Spleen (tissue), 11 donors: ENCODE data around the gene MGMT. TPM values are rescaled to one million over a fixed set of nuclear protein-coding genes. Genes with fewer than 3 reads are reported as not detected.
A peak's percentile ranks its signal among the peaks of the same experiment; 100 is the strongest.

Experiments used
- DNase-seq: peaks from one replicate; pipeline ENCODE4 v3.0.0-alpha.2; 2020
- H3K27ac ChIP-seq, 8 donors: fragments of 200-600 bp; sonication (generic) in 7 of 8; 1 replicate in 4 of 8; 2 replicates in 4 of 8; pipeline versions ENCODE4 v1.5.0 to v1.8.0; 2016 to 2021; ENCODE audit warnings: inconsistent platforms in 4 of 8, mild to moderate bottlenecking in 4 of 8, moderate library complexity in 1 of 8
- H3K27me3 ChIP-seq, 7 donors: fragments of 200-600 bp; sonication (generic) in 6 of 7; replicated peaks in 1 of 7; 1 replicate in 4 of 7; 2 replicates in 3 of 7; pipeline versions ENCODE4 v1.5.0 to v1.8.0; 2016 to 2021; ENCODE audit warnings: inconsistent platforms in 3 of 7, mild to moderate bottlenecking in 1 of 7
- H3K36me3 ChIP-seq, 6 donors: fragments of 200-600 bp; sonication (generic) in 5 of 6; 1 replicate in 4 of 6; 2 replicates in 2 of 6; pipeline versions ENCODE4 v1.5.0 to v1.8.0; 2016 to 2021; ENCODE audit warnings: inconsistent platforms in 2 of 6
- H3K4me1 ChIP-seq, 6 donors: fragments of 200-600 bp; sonication (generic) in 5 of 6; 1 replicate in 3 of 6; 2 replicates in 3 of 6; pipeline versions ENCODE4 v1.5.0 to v1.8.0; 2016 to 2021; ENCODE audit warnings: inconsistent platforms in 3 of 6
- H3K4me3 ChIP-seq, 8 donors: fragments of 200-600 bp; sonication (generic) in 7 of 8; 1 replicate in 4 of 8; 2 replicates in 4 of 8; pipeline versions ENCODE4 v1.5.0 to v1.8.0; 2016 to 2021; ENCODE audit warnings: inconsistent platforms in 4 of 8, mild to moderate bottlenecking in 4 of 8, moderate library complexity in 2 of 8
- H3K9me3 ChIP-seq, 8 donors: fragments of 200-600 bp; sonication (generic) in 7 of 8; 1 replicate in 4 of 8; 2 replicates in 4 of 8; pipeline versions ENCODE4 v1.5.0 to v1.8.0; 2016 to 2021; ENCODE audit warnings: inconsistent platforms in 4 of 8
- CTCF ChIP-seq, 11 experiments: fragments of 200-600 bp in 7 of 11; fragments of 450-650 bp in 4 of 11; sonication (generic) in 4 of 11; IDR thresholded peaks in 8 of 11; conservative IDR thresholded peaks in 3 of 11; 1 replicate in 7 of 11; 2 replicates in 4 of 11; pipeline versions ENCODE4 v1.4.0 to v1.8.0; 2016 to 2021; ENCODE audit warnings: antibody characterized with exemption in 11 of 11, inconsistent platforms in 4 of 11, mild to moderate bottlenecking in 1 of 11
- POLR2A ChIP-seq, 3 donors: fragments of 450-650 bp; IDR thresholded peaks; one replicate each; pipeline ENCODE4 v1.5.1; 2017; ENCODE audit warnings: antibody characterized with exemption in 3 of 3, mild to moderate bottlenecking in 1 of 3
- POLR2AphosphoS5 ChIP-seq, 3 donors: sonication (generic); formaldehyde crosslinking; IDR thresholded peaks; one replicate each; pipeline ENCODE4 v1.5.1; 2017; ENCODE audit warnings: antibody characterized with exemption in 3 of 3
- whole genome bisulfite sequencing, 5 donors: extraction: QIAGEN DNeasy Blood & Tissue Kit in 3 of 5; methylation state at CpG; one replicate each; pipeline versions ENCODE4 v1.1.5 to v1.1.7; 2013 to 2018; 5-methylcytosine and 5-hydroxymethylcytosine counted together
- intact Hi-C: fragments of 100-400 bp; cut with DNase I; formaldehyde crosslinking; loops from one replicate; pipeline ENCODE4 v1.15.0; 2023; ENCODE audit warnings: low total_unique reads
- polyA plus RNA-seq, 3 donors: library from polyadenylated mRNA; stranded (reverse); fragments of 200-250 nt; gene quantifications; one replicate each; pipeline ENCODE4 v1.2.1, GENCODE V29; 2013
- total RNA-seq, 7 donors: library from RNA; depleted of rRNA in 3 of 7; stranded (reverse); fragments of >200 nt in 3 of 7; fragmentation: NEBNext Ultra II Directional in 4 of 7; extraction: Animal tissue kit (Norgen Biotek cat#: 25700) in 4 of 7; gene quantifications; one replicate each; pipeline versions ENCODE4 v1.1.0 to v1.2.1, GENCODE V29; 2016 to 2021
- donor health status: healthy with polysubstance abuse.
- donor health status: DM: no; HTN: no; CAD: no; lungs with moderate emphysema.
- donor health status: DM: no; HTN: no; CAD: no.
- donor health status: Bipolar disorder and iron deficiency.
- donor health status: healthy.
- donor health status: DM: no; HTN: no; CAD: no.
- donor health status: DM: yes; HTN: yes; CAD: no.

The MGMT gene
- total and polyA plus RNA-seq, 10 donors = 14.3 to 33.4 (median 21.7) TPM

- TF ChIP-seq CTCF (IDR thresholded peaks at IDR 0.05 in 8 of 11, conservative IDR thresholded peaks at IDR 0.05 in 3 of 11) (no peak), POLR2A (IDR thresholded peaks at IDR 0.05) (no peak), POLR2AphosphoS5 (IDR thresholded peaks at IDR 0.05) (no peak)
- Histone ChIP-seq H3K27ac (no peak overlapping the region), H3K27me3 (no peaks in the 10 kb centered on the region), H3K4me3 (no peak overlapping the region), H3K4me1 (no peaks in the 10 kb centered on the region), H3K9me3 (peaks cover 3 to 63% (median 38%) of the 10 kb centered on the region in 8 donors), H3K36me3 (peaks cover 0 to 24% (median 0%) of the 10 kb centered on the region in 6 donors)
- DNase-seq = peak; percentile 49
- 95 to 98% (median 96%) methylated on average over 24 to 30 of the region's 30 CpGs for WGBS, 5 donors
- intact Hi-C loops = no loop called here
Measured at GRCh38 chr10:129742742-129743550, 275.9 kb downstream of the MGMT start.

- Histone ChIP-seq H3K4me3 (no peak overlapping the region), H3K4me1 (no peaks in the 10 kb centered on the region), H3K36me3 (peaks cover 0 to 20% (median 0%) of the 10 kb centered on the region in 6 donors), H3K27ac (no peak overlapping the region), H3K27me3 (no peaks in the 10 kb centered on the region), H3K9me3 (peaks cover 11 to 63% (median 46%) of the 10 kb centered on the region in 8 donors)
- TF ChIP-seq POLR2AphosphoS5 (IDR thresholded peaks at IDR 0.05) (no peak), CTCF (IDR thresholded peaks at IDR 0.05 in 8 of 11, conservative IDR thresholded peaks at IDR 0.05 in 3 of 11) (no peak), POLR2A (IDR thresholded peaks at IDR 0.05) (no peak)
- DNase-seq = peak; percentile 48
- intact Hi-C loops = no loop called here
- WGBS, 5 donors = 95 to 98% (median 98%) methylated on average over 6 to 7 of the region's 7 CpGs
Measured at GRCh38 chr10:129743738-129744133, 276.7 kb downstream of the MGMT start.

GRCh38 chr10:129744134-129745111, 277.4 kb downstream of the MGMT start:
- no peaks in the 10 kb centered on the region for H3K4me1 ChIP-seq
- DNase-seq = peak; percentile 68
- no peaks in the 10 kb centered on the region for H3K27me3 ChIP-seq
- peaks cover 13 to 70% (median 52%) of the 10 kb centered on the region in 8 donors for H3K9me3 ChIP-seq
- no peak for TF ChIP-seq POLR2A (IDR thresholded peaks at IDR 0.05)
- no peak for TF ChIP-seq CTCF (IDR thresholded peaks at IDR 0.05 in 8 of 11, conservative IDR thresholded peaks at IDR 0.05 in 3 of 11)
- TF ChIP-seq POLR2AphosphoS5 (IDR thresholded peaks at IDR 0.05) = no peak
- H3K27ac ChIP-seq = no peak overlapping the region
- no peak overlapping the region for H3K4me3 ChIP-seq
- H3K36me3 ChIP-seq = peaks cover 0 to 20% (median 0%) of the 10 kb centered on the region in 6 donors
- WGBS, 5 donors = 94 to 97% (median 95%) methylated on average over 13 to 22 of the region's 22 CpGs
- intact Hi-C loops = no loop called here
